Activated CD4-positive, alpha-beta T cell treated with anti-CD3 and anti-CD28 coated beads for 48 hours (primary cell): ENCODE data around the gene NT5C.
"Not testable (repeated sequence)": the region's sequence is repeated elsewhere in the genome, so short reads cannot be mapped to it uniquely, and the experiment has no call there.

Experiments used
- DNase-seq: peaks from one replicate; pipeline ENCODE4 v3.0.0-alpha.2; 2020

The NT5C gene

DNA sequence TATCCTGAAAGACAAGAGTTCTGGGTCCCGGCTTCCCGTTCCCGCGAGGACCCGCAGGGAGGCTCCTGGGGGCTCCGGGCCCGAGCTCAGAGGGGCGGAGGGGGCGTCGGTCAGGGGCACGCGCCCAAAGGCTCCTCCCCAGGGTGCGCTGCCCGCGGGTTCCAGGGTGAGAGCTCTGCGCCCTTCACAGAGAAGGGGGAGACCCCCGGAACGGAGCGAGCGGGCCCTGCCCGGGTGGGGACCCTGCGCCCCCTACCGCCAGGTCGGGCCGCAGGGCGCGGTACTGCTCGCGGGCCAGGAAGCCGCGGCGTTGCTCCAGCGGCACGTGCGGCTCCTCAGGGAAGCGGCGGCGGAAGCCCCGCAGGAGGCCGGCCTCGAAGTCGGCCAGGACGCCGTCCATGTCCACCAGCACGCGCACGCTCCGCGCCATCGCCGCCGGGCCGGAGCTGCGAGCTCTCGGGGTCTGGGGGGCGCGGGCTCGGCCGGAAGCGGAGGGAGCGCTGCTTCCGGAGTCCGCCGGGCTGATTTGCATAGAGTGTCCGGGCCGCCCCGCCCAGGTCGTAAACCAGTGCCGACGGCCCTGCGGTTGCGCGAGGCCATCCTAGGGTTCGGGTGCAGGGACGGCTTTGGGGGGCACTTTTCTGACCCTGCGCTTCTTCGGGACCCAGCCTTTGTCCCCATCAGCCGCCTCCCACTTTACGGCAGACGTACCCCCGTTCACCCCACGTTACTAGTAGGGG is at the start of gene NT5C:
Gene NT5C (minus strand): TSS at position 465 of the 740 bp plus-strand sequence. CDS start 35 bp downstream, at position 430.
- peak; percentile 83 for DNase-seq

- no peak for DNase-seq
These were observed 49.6 kb upstream of the NT5C start for GRCh38 chr17:75181110-75181509.

DNA sequence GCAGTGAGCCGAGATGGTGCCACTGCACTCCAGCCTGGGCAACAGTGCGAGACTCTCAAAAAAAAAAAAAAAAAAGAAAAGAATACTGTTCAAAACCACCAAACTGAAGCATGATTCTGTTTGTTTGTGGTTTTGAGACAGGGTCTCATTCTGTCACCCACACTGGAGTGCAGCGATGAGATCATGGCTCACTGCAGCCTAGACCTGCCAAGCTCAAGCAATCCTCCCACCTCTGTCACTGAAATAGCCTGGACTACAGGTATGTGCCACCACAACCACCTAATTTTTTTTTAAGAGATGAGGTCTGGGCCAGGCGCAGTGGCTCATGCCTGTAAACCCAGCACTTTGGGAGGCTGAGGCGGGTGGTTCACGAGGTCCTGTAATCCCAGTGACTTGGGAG is 46.9 kb upstream of the NT5C start:
- DNase-seq = no peak

- no peak for DNase-seq
These were observed 45.1 kb upstream of the NT5C start for GRCh38 chr17:75176625-75177024.

DNA sequence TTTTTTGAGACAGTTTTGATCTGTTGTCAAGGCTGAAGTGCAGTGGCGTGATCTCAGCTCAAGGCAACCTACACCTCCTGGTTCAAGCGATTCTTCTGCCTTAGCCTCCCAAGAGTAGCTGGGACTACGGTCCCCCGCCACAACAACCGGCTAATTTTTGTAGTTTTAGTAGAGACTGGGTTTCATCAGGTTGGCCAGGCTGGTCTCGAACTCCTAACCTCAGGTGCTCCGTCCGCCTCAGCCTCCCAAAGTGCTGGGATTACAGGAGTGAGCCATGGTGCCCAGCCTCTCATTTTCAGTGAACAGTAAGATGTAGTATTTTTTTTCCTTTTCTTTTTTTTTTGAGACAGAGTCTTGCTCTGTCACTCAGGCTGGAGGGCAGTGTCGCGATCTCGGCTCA is 43.5 kb upstream of the NT5C start:
- DNase-seq = no peak

- DNase-seq = no peak
These were observed 42.0 kb upstream of the NT5C start for GRCh38 chr17:75173526-75173925.

DNA sequence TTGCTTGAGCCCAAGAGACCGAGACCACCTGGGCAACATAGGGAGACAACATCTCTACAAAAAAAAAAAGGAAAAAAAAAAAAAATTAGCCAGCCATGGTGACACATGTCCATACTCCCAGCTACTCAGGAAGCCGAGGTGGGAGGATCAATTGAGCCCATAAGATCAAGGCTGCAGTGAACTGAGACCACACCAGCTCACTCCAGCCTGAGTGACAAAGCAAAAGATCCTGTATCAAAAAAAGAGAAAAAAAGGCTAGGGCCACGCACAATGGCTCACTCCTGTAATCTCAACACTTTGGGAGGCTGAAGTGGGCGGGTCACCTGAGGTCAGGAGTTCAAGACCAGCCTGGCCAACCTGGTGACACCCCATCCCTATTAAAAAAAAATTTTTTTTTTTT is 37.5 kb upstream of the NT5C start:
- no peak for DNase-seq

DNA sequence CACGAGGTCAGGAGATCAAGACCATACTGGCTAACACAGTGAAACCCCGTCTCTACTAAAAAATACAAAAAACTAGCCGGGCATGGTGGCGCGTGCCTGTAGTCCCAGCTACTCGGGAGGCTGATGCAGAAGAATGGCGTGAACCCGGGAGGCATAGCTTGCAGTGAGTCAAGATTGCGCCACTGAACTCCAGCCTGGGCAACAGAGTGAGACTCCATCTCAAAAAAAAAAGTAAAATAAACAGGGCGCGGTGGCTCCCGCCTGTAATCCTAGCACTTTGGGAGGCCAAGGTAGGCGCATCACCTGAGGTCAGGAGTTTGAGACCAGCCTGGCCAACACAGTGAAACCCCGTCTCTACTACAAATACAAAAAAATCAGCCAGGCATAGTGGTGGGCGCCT is 33.1 kb upstream of the NT5C start:
- DNase-seq = not testable (repeated sequence)

DNA sequence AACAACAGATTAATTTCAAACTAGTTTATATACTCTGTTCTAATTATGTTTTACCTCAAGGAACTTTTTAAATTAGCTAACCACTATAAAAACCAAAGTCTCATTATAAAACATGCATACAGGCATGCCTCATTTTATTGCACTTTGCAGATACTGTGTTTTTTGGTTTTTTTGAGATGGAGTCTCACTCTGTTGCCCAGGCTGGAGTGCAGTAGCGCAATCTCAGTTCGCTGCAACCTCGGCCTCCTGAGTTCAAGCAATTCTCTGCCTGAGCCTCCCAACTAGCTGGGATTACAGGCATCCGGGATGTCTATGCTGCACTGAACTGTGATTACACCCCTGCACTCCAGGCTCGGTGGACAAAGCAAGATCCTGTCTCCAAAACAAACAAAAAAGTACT is 31.5 kb upstream of the NT5C start:
- no peak for DNase-seq

DNA sequence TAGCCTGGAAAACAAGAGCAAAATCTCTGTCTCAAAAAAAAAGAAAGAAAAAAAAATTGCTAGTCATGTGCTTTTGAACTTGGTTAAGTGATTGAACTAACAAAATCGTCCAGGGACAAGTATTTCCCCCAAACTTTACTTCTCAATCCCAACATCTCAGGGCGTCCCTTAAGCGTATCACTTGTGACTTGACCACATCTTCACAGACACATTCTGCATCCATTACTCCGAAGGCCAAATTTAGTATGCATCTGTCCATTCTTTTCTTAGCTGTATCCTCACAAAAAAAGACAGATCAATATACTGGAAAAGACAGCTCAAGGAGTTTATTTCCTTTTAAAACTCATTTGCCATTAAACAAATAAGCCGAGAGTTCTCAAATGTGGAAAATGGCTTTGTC is 28.7 kb upstream of the NT5C start:
- no peak for DNase-seq

GRCh38 chr17:75159196-75160031 is 27.9 kb upstream of the NT5C start:
- no peak for DNase-seq

DNA sequence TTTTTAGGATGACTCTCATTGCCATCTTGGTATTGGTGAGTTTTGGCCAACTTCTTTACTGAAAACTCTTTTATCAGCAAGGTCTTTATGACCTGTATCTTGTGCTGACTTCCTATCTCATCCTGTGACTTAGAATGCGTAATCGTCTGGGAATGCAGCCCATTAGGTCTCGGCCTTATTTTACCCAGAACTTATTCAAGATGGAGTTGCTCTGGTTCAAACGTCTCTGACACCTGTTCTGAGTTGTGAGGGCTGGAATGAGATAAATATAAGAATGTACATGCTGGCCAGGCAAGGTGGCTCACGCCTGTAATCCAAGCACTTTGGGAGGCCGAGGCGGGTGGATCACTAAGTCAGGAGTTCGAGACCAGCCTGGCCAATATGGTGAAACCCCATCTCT is 26.9 kb upstream of the NT5C start:
- not testable (repeated sequence) for DNase-seq

DNA sequence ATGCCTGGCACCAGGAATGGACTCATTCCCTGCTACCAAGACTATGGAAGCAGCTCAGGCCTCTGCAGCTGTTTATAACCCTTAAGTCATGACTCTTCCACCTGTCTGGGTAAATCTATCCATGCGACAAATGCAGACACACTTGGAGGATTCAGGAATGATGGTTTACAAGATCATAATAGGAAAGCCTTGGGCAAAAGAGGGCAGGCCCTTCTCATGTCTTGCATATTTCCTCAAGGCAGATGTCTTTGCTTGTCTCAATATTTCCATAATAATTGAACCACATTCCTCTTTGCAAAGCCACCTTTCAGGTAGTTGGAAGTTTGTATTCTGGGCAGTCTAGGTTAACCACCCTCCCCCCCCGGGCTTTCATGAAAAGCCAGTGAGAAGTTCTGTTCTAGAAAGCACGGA is 23.7 kb upstream of the NT5C start:
- DNase-seq = no peak

- DNase-seq = peak; percentile 99
These were observed 22.9 kb upstream of the NT5C start, which contains the start of gene JPT1 for GRCh38 chr17:75154195-75155106. Gene JPT1, minus strand, starts transcription at chr17:75154512. Its CDS starts 115 bp downstream, at chr17:75154397.

GRCh38 chr17:75153780-75154194 is 22.2 kb upstream of the NT5C start:
- peak; percentile 57 for DNase-seq

GRCh38 chr17:75152922-75153779 is 21.6 kb upstream of the NT5C start:
- DNase-seq = peak; percentile 48

GRCh38 chr17:75152523-75152921 is 21.0 kb upstream of the NT5C start:
- no peak for DNase-seq

DNA sequence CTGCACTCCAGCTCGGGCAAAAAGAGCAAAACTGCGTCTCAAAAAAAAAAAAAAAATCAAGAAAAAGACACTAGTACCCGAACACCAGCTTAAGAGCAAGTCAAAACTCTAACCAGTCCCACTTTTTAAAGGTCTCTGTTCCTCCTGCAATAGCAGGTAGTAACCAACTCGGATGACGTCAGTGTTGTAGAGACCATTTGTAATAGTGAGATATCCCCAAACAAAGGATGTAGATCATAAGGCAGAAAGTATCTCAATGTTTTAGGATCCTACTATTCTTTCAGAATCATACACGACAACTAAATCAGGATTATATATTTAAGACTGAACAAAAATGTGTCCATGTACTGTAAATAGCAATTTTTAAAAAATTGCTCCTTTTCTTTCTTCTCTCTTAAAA is 20.4 kb upstream of the NT5C start:
- DNase-seq = no peak

GRCh38 chr17:75147878-75148546 is 16.5 kb upstream of the NT5C start:
- DNase-seq = no peak

GRCh38 chr17:75146592-75146991 is 15.1 kb upstream of the NT5C start:
- DNase-seq = no peak

- DNase-seq = no peak
These were observed 13.4 kb upstream of the NT5C start for GRCh38 chr17:75144816-75145512.
